Neural cell (in vitro differentiated cells): ENCODE data around the gene KCNJ16. TPM values are rescaled to one million over a fixed set of nuclear protein-coding genes. Genes with fewer than 3 reads are reported as not detected.

ENCODE experiments used
- H2AFZ ChIP-seq: fragments of 200-600, 300-800 bp; sonication (generic), shearing (Covaris generic); 2 replicates; pipeline ENCODE4 v1.6.0; 2014; ENCODE audit warnings: low read depth, mild to moderate bottlenecking, antibody characterized with exemption, low read length, moderate library complexity
- H3F3A ChIP-seq: fragments of 200-600 bp; shearing (Covaris generic); 2 replicates; pipeline ENCODE4 v1.6.1; 2016; ENCODE audit warnings: mild to moderate bottlenecking, moderate library complexity, mixed read lengths, antibody characterized with exemption, low read length; ENCODE audit not compliant: insufficient read depth, poor library complexity, severe bottlenecking
- H3K27ac ChIP-seq: fragments of 200-600, 300-800 bp; sonication (generic), shearing (Covaris generic); 2 replicates; pipeline ENCODE4 v1.5.1; 2014; ENCODE audit warnings: mild to moderate bottlenecking, low read length, moderate library complexity
- H3K27me3 ChIP-seq: fragments of 300-800, 200-600 bp; sonication (generic), shearing (Covaris generic); 2 replicates; pipeline ENCODE4 v1.6.0; 2014; ENCODE audit warnings: mild to moderate bottlenecking, low read depth, low read length, moderate library complexity; ENCODE audit not compliant: insufficient read depth
- H3K36me3 ChIP-seq: fragments of 300-800, 200-600 bp; sonication (generic), shearing (Covaris generic); 2 replicates; pipeline ENCODE4 v1.5.1; 2014; ENCODE audit warnings: mild to moderate bottlenecking, antibody characterized with exemption, low read length, moderate library complexity; ENCODE audit not compliant: insufficient read depth
- H3K4me2 ChIP-seq: fragments of 300-800, 200-600 bp; sonication (generic), shearing (Covaris generic); 2 replicates; pipeline ENCODE4 v1.6.0; 2014; ENCODE audit warnings: mild to moderate bottlenecking, low read length
- H3K4me3 ChIP-seq: fragments of 300-800, 200-600 bp; sonication (generic), shearing (Covaris generic); 2 replicates; pipeline ENCODE4 v1.5.1; 2014; ENCODE audit warnings: mild to moderate bottlenecking, low read length, moderate library complexity
- H3K79me2 ChIP-seq: fragments of 200-600 bp; shearing (Covaris generic); replicated peaks from 2 replicates; pipeline ENCODE4 v1.6.0; 2014; ENCODE audit warnings: mild to moderate bottlenecking, low read length, moderate library complexity; ENCODE audit not compliant: insufficient read depth
- H3K9ac ChIP-seq: fragments of 300-800, 200-600 bp; sonication (generic), shearing (Covaris generic); 2 replicates; pipeline ENCODE4 v1.6.1; 2016; ENCODE audit warnings: mild to moderate bottlenecking, low read length, mixed read lengths
- H3K9me2 ChIP-seq: fragments of 200-600 bp; shearing (Covaris generic); 2 replicates; pipeline ENCODE4 v1.6.1; 2016; ENCODE audit warnings: mild to moderate bottlenecking, low read length, mixed read lengths; ENCODE audit not compliant: insufficient read depth
- H3K9me3 ChIP-seq: fragments of 200-600, 300-800 bp; sonication (generic), shearing (Covaris generic); 2 replicates; pipeline ENCODE4 v1.6.1; 2016; ENCODE audit warnings: mild to moderate bottlenecking, mixed run types, low read length, moderate library complexity, mixed read lengths
- H4K20me1 ChIP-seq: fragments of 200-600 bp; shearing (Covaris generic); 2 replicates; pipeline ENCODE4 v1.6.1; 2016; ENCODE audit warnings: mild to moderate bottlenecking, mixed run types; ENCODE audit not compliant: insufficient read depth
- EP300 ChIP-seq: fragments of 450-650 bp; conservative IDR thresholded peaks from 2 replicates; pipeline ENCODE4 v1.6.1; 2014; ENCODE audit warnings: antibody characterized with exemption, mild to moderate bottlenecking, moderate library complexity; ENCODE audit not compliant: poor library complexity, severe bottlenecking
- EZH2 ChIP-seq: fragments of 200-600, 300-800 bp; shearing (Covaris generic), sonication (generic); IDR thresholded peaks from 2 replicates; pipeline ENCODE4 v1.6.1; 2014; ENCODE audit warnings: antibody characterized with exemption, low read length, borderline replicate concordance, mild to moderate bottlenecking; ENCODE audit not compliant: insufficient read depth, poor library complexity, severe bottlenecking
- MXI1 ChIP-seq: fragments of 450-650 bp; conservative IDR thresholded peaks from 2 replicates; pipeline ENCODE4 v1.6.1; 2014; ENCODE audit warnings: antibody characterized with exemption, mild to moderate bottlenecking; ENCODE audit not compliant: poor library complexity, severe bottlenecking
- POLR2AphosphoS5 ChIP-seq: IDR thresholded peaks from 2 replicates; pipeline ENCODE4 v1.6.1; 2012
- RAD21 ChIP-seq: fragments of 450-650 bp; conservative IDR thresholded peaks from 2 replicates; pipeline ENCODE4 v1.6.1; 2014; ENCODE audit warnings: antibody characterized with exemption, mild to moderate bottlenecking, moderate library complexity
- SMC3 ChIP-seq: fragments of 450-650 bp; conservative IDR thresholded peaks from 2 replicates; pipeline ENCODE4 v1.6.1; 2014; ENCODE audit warnings: antibody characterized with exemption, mild to moderate bottlenecking, moderate library complexity; ENCODE audit not compliant: poor library complexity
- TAF1 ChIP-seq: IDR thresholded peaks from 2 replicates; pipeline ENCODE4 v1.6.1; 2012; ENCODE audit warnings: low read depth
- polyA plus RNA-seq: library from polyadenylated mRNA; depleted of rRNA; stranded (reverse); fragments of >200 nt; gene quantifications from 2 replicates; pipeline ENCODE4 v1.2.3, GENCODE V29; 2014
- TF ChIP-seq, protein P1 (sequence below): fragments of 450-650 bp; IDR thresholded peaks from 2 replicates; pipeline ENCODE4 v1.5.1; 2014; ENCODE audit warnings: antibody characterized with exemption, mild to moderate bottlenecking, moderate library complexity; ENCODE audit not compliant: poor library complexity, severe bottlenecking
- TF ChIP-seq, protein P2 (sequence below): IDR thresholded peaks from 2 replicates; pipeline ENCODE4 v1.6.1; 2012; ENCODE audit warnings: borderline replicate concordance

Gene KCNJ16
- polyA plus RNA-seq, 1 donor from 2014 or later: 1.7 TPM

DNA sequence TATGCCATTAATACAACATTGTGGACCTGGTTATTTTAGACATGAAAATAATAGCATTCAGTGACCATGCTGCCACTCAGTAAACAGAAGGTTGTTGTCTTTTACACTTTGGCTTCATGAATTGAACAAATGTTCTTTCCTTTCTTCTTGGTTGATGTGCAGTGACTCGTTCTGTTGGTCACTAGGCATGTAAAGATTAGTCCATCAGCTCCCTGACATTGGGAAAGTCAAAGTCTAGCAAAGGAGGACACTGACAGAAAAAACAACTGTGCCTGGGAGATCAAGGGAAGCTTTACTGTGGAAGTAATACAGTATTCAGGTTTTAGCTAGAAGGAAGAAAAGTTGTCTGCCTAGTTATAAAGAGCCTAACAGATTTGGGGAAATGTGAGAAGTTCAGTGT lies 6.9 kb downstream of the KCNJ16 start:
- Histone ChIP-seq H3F3A (no peaks in the 10 kb centered on the region), H3K79me2 (no peaks in the 10 kb centered on the region)

DNA sequence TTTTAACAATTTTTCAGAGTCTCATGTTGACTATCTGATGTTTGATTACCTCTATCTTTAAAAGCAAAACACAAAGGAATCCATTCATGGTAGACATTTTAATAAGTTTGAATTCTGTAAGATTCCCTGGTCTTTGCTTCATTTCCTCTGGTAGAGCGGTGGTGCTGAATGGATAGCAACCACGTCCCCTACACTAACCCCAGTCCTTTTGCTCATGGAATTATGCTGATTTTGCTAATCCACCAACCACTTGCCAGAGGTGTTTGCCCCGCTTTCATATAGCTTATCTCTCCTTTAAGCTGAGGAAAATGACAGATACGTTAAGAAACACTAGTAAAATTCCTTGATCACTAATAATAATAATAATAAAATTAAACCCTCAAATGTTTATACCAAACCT lies 9.5 kb downstream of the KCNJ16 start:
- no peak overlapping the region for H2AFZ ChIP-seq
- H4K20me1 ChIP-seq: no peaks in the 10 kb centered on the region
- no peak overlapping the region for H3K9ac ChIP-seq
- TF ChIP-seq SMC3: no peak
- TF ChIP-seq POLR2AphosphoS5: no peak
- no peak for TF ChIP-seq EP300
- no peak for TF ChIP-seq EZH2
- TF ChIP-seq MXI1: no peak
- TF ChIP-seq, protein P1, sequence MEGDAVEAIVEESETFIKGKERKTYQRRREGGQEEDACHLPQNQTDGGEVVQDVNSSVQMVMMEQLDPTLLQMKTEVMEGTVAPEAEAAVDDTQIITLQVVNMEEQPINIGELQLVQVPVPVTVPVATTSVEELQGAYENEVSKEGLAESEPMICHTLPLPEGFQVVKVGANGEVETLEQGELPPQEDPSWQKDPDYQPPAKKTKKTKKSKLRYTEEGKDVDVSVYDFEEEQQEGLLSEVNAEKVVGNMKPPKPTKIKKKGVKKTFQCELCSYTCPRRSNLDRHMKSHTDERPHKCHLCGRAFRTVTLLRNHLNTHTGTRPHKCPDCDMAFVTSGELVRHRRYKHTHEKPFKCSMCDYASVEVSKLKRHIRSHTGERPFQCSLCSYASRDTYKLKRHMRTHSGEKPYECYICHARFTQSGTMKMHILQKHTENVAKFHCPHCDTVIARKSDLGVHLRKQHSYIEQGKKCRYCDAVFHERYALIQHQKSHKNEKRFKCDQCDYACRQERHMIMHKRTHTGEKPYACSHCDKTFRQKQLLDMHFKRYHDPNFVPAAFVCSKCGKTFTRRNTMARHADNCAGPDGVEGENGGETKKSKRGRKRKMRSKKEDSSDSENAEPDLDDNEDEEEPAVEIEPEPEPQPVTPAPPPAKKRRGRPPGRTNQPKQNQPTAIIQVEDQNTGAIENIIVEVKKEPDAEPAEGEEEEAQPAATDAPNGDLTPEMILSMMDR: no peak
- TF ChIP-seq RAD21: no peak
- TF ChIP-seq, protein P2, sequence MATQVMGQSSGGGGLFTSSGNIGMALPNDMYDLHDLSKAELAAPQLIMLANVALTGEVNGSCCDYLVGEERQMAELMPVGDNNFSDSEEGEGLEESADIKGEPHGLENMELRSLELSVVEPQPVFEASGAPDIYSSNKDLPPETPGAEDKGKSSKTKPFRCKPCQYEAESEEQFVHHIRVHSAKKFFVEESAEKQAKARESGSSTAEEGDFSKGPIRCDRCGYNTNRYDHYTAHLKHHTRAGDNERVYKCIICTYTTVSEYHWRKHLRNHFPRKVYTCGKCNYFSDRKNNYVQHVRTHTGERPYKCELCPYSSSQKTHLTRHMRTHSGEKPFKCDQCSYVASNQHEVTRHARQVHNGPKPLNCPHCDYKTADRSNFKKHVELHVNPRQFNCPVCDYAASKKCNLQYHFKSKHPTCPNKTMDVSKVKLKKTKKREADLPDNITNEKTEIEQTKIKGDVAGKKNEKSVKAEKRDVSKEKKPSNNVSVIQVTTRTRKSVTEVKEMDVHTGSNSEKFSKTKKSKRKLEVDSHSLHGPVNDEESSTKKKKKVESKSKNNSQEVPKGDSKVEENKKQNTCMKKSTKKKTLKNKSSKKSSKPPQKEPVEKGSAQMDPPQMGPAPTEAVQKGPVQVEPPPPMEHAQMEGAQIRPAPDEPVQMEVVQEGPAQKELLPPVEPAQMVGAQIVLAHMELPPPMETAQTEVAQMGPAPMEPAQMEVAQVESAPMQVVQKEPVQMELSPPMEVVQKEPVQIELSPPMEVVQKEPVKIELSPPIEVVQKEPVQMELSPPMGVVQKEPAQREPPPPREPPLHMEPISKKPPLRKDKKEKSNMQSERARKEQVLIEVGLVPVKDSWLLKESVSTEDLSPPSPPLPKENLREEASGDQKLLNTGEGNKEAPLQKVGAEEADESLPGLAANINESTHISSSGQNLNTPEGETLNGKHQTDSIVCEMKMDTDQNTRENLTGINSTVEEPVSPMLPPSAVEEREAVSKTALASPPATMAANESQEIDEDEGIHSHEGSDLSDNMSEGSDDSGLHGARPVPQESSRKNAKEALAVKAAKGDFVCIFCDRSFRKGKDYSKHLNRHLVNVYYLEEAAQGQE: no peak
- no peak for TF ChIP-seq TAF1
- no peaks in the 10 kb centered on the region for H3K79me2 ChIP-seq
- no peaks in the 10 kb centered on the region for H3K27me3 ChIP-seq
- no peak overlapping the region for H3K27ac ChIP-seq
- H3K4me2 ChIP-seq: no peak overlapping the region
- no peak overlapping the region for H3K4me3 ChIP-seq
- no peaks in the 10 kb centered on the region for H3K9me2 ChIP-seq
- no peaks in the 10 kb centered on the region for H3F3A ChIP-seq
- no peaks in the 10 kb centered on the region for H3K9me3 ChIP-seq
- no peaks in the 10 kb centered on the region for H3K36me3 ChIP-seq

More for the DNA sequence above, 6.9 kb downstream of the KCNJ16 start:
- H3K4me2 ChIP-seq: no peak overlapping the region
- H2AFZ ChIP-seq: no peak overlapping the region
- H3K27ac ChIP-seq: no peak overlapping the region
- no peaks in the 10 kb centered on the region for H3K27me3 ChIP-seq
- no peaks in the 10 kb centered on the region for H3K36me3 ChIP-seq
- H3K4me3 ChIP-seq: no peak overlapping the region
- no peaks in the 10 kb centered on the region for H3K9me2 ChIP-seq
- H3K9ac ChIP-seq: no peak overlapping the region
- no peaks in the 10 kb centered on the region for H4K20me1 ChIP-seq
- TF ChIP-seq POLR2AphosphoS5 (no peak), EP300 (no peak), RAD21 (no peak), MXI1 (no peak), EZH2 (no peak), TAF1 (no peak), SMC3 (no peak)
- TF ChIP-seq, protein P1: no peak
- TF ChIP-seq, protein P2: no peak
- H3K9me3 ChIP-seq: no peaks in the 10 kb centered on the region
